ENCODE measurements around the gene MDK.

- no peak for TF ChIP-seq BCL3 (IDR thresholded peaks at IDR 0.05)
- no peak for TF ChIP-seq RAD21 (conservative IDR thresholded peaks at IDR 0.05 in 1 of 2, IDR thresholded peaks at IDR 0.05 in 1 of 2)
These were observed at the start of gene MDK for GRCh38 chr11:46381048-46381818.

Data from A549 (cell line).